B cell (primary cell): Measurements from ENCODE around the gene PER1. TPM values are rescaled to one million over a fixed set of nuclear protein-coding genes. Genes with fewer than 3 reads are reported as not detected.

Source experiments
- ATAC-seq: fragments of 200-7000 bp; cut with Tn5 transposase; one replicate; pipeline ENCODE4 v1.10.0; 2021; ENCODE audit warnings: low read depth, mild to moderate bottlenecking, moderate number of reproducible peaks, moderate library complexity
- CTCF ChIA-PET: fragments of 350-600 bp; sonication (Branson Sonifier 250); formaldehyde crosslinking; loops from one replicate; lab custom pipeline; 2021; ENCODE audit warnings: antibody characterized with exemption, inconsistent platforms; lab: Charles Lee
- POLR2A ChIA-PET: fragments of 350-600 bp; sonication (Branson Sonifier 250); formaldehyde crosslinking; loops from one replicate; lab custom pipeline; 2021; ENCODE audit warnings: antibody characterized with exemption; lab: Charles Lee
- DNase-seq: peaks from one replicate; pipeline ENCODE4 v3.0.0; 2013
- H2AFZ ChIP-seq: 2 replicates; pipeline ENCODE4 v1.6.1; 2012; ENCODE audit warnings: mild to moderate bottlenecking, low read depth, low read length; ENCODE audit not compliant: insufficient read depth, poor library complexity, severe bottlenecking
- H3K27ac ChIP-seq, 2 donors: 1 replicate in 1 of 2; 2 replicates in 1 of 2; pipeline ENCODE4 v1.5.1; 2012 to 2013; ENCODE audit warnings: low read length in 2 of 2, mild to moderate bottlenecking in 2 of 2, moderate library complexity in 1 of 2
- H3K27me3 ChIP-seq, 4 experiments: fragments of 200-600 bp in 1 of 4; sonication (generic) in 1 of 4; replicated peaks in 1 of 4; 1 replicate in 2 of 4; 2 replicates in 2 of 4; pipeline versions ENCODE4 v1.6.1 to v1.7.0; 2013 to 2016; ENCODE audit warnings: low read length in 3 of 4, mild to moderate bottlenecking in 2 of 4, mixed read lengths in 1 of 4, moderate library complexity in 1 of 4; ENCODE audit not compliant: insufficient read depth in 4 of 4, control insufficient read depth in 3 of 4; ENCODE audit errors: control extremely low read depth in 1 of 4
- H3K36me3 ChIP-seq, 2 experiments: replicated peaks in 1 of 2; 1 replicate in 1 of 2; 2 replicates in 1 of 2; pipeline versions ENCODE4 v1.6.1 to v1.7.1; 2013; ENCODE audit warnings: low read length in 1 of 2; ENCODE audit not compliant: insufficient read depth in 2 of 2, control insufficient read depth in 1 of 2; ENCODE audit errors: control extremely low read depth in 1 of 2, extremely low read depth in 1 of 2
- H3K4me1 ChIP-seq, 2 donors: fragments of 200-600 bp in 1 of 2; sonication (generic) in 1 of 2; 1 replicate in 1 of 2; 2 replicates in 1 of 2; pipeline versions ENCODE4 v1.5.1 to v1.6.1; 2013 to 2017; ENCODE audit warnings: low read length in 2 of 2; ENCODE audit not compliant: control insufficient read depth in 2 of 2, insufficient read depth in 2 of 2
- H3K4me2 ChIP-seq: replicated peaks from 2 replicates; pipeline ENCODE3; 2012; ENCODE audit warnings: mild to moderate bottlenecking, low read depth, low read length; ENCODE audit not compliant: poor library complexity, severe bottlenecking
- H3K4me3 ChIP-seq, 5 experiments: fragments of 200-600 bp in 1 of 5; sonication (generic) in 1 of 5; 1 replicate in 3 of 5; 2 replicates in 2 of 5; pipeline versions ENCODE4 v1.5.1 to v1.7.0; 2011 to 2016; ENCODE audit warnings: low read length in 4 of 5, mild to moderate bottlenecking in 4 of 5, low read depth in 2 of 5, control low read depth in 1 of 5, moderate library complexity in 1 of 5; ENCODE audit not compliant: insufficient read depth in 1 of 5; ENCODE audit errors: control extremely low read depth in 1 of 5, extremely low read depth in 1 of 5
- H3K79me2 ChIP-seq: fragments of 200-600 bp; sonication (generic); one replicate; pipeline ENCODE4 v1.6.0; 2016; ENCODE audit warnings: low read length; ENCODE audit not compliant: control insufficient read depth, insufficient read depth
- H3K9ac ChIP-seq: fragments of 200-600 bp; sonication (generic); 2 replicates; pipeline ENCODE4 v1.6.1; 2017; ENCODE audit warnings: mild to moderate bottlenecking, low read length, moderate library complexity
- H3K9me3 ChIP-seq, 3 donors: one replicate each; pipeline versions ENCODE4 v1.6.1 to v1.7.1; 2013; ENCODE audit warnings: low read length in 2 of 3; ENCODE audit not compliant: control insufficient read depth in 2 of 3, insufficient read depth in 1 of 3; ENCODE audit errors: control extremely low read depth in 1 of 3
- H4K20me1 ChIP-seq: 2 replicates; pipeline ENCODE4 v1.6.0; 2012; ENCODE audit warnings: mild to moderate bottlenecking, low read length; ENCODE audit not compliant: insufficient read depth, control insufficient read depth, poor library complexity, severe bottlenecking
- H3K27ac Mint-ChIP-seq: one replicate; pipeline ENCODE4 v1.8.0; 2021; ENCODE audit warnings: mixed read lengths
- H3K27me3 Mint-ChIP-seq: one replicate; pipeline ENCODE4 v1.8.0; 2021; ENCODE audit warnings: mixed read lengths
- H3K4me1 Mint-ChIP-seq: one replicate; pipeline ENCODE4 v1.8.0; 2021; ENCODE audit warnings: mixed read lengths
- H3K4me3 Mint-ChIP-seq: one replicate; pipeline ENCODE4 v1.8.0; 2021; ENCODE audit warnings: mixed read lengths
- H3K9me3 Mint-ChIP-seq: one replicate; pipeline ENCODE4 v1.8.0; 2022; ENCODE audit warnings: mixed read lengths; ENCODE audit not compliant: insufficient read depth
- CTCF ChIP-seq: fragments of 200-600 bp; IDR thresholded peaks from one replicate; pipeline ENCODE4 v1.8.0; 2022; ENCODE audit warnings: antibody characterized with exemption, mild to moderate bottlenecking
- EZH2 ChIP-seq: IDR thresholded peaks from 2 replicates; pipeline ENCODE4 v1.6.1; 2012; ENCODE audit warnings: borderline replicate concordance, low read depth, mild to moderate bottlenecking, moderate library complexity, low read length; ENCODE audit not compliant: insufficient read depth, poor library complexity, severe bottlenecking
- WGBS: methylation state at CpG from one replicate; pipeline ENCODE4 v1.1.5; 2013; ENCODE audit warnings: missing lambda C conversion rate; ENCODE audit not compliant: insufficient coverage; 5-methylcytosine and 5-hydroxymethylcytosine counted together
- intact Hi-C: fragments of 100-400 bp; cut with micrococcal nuclease; formaldehyde crosslinking; loops from one replicate; pipeline ENCODE4 v1.10.0; 2022
- polyA plus RNA-seq: library from polyadenylated mRNA; depleted of rRNA; stranded (reverse); fragments of >200 nt; gene quantifications from 2 replicates; pipeline ENCODE4 v1.2.3, GENCODE V29; 2012
- total RNA-seq, 2 donors: library from RNA; stranded (reverse); fragments of 120-200 nt in 1 of 2; gene quantifications; 1 replicate in 1 of 2; 2 replicates in 1 of 2; pipeline versions ENCODE4 v1.2.3 to v1.2.4, GENCODE V29; 2013 to 2022

The PER1 gene
- total and polyA plus RNA-seq, 2 donors (not counting 1 experiment from before 2014, with no cell fraction given): 120 to 176 TPM

GRCh38 chr17:8101721-8102120 is 50.5 kb downstream of the PER1 start:
- no peaks in the 10 kb centered on the region for H4K20me1 ChIP-seq
- H3K36me3 ChIP-seq: no peaks in the 10 kb centered on the region
- intact Hi-C loops: no loop called here
- H3K4me3 Mint-ChIP-seq: no peak overlapping the region
- H3K27ac ChIP-seq: no peak overlapping the region
- TF ChIP-seq EZH2: no peak
- TF ChIP-seq CTCF: no peak
- H3K9me3 ChIP-seq: no peaks in the 10 kb centered on the region
- no peaks in the 10 kb centered on the region for H3K4me1 Mint-ChIP-seq
- H3K4me3 ChIP-seq: no peak overlapping the region
- DNase-seq (no peak), ATAC-seq (no peak)
- no peaks in the 10 kb centered on the region for H3K79me2 ChIP-seq
- H3K4me1 ChIP-seq: no peaks in the 10 kb centered on the region
- H3K9me3 Mint-ChIP-seq: no peaks in the 10 kb centered on the region
- H3K27me3 ChIP-seq: no peaks in the 10 kb centered on the region
- H3K4me2 ChIP-seq: no peak overlapping the region
- H3K9ac ChIP-seq: no peak overlapping the region
- WGBS: 84% methylated on average over 5 of the region's 6 CpGs
- no peak overlapping the region for H3K27ac Mint-ChIP-seq
- H3K27me3 Mint-ChIP-seq: peaks cover 2% of the 10 kb centered on the region
- CTCF ChIA-PET: interaction anchor here (0.7 to 20.5 kb wide), 6 partner anchors 9 to 190 kb away, joined by 3 to 360 read pairs (median 6); no protein-coding TSS in a partner anchor
- POLR2A ChIA-PET: no interaction called here
- no peak overlapping the region for H2AFZ ChIP-seq

- intact Hi-C loops: no loop called here
- Mint-ChIP-seq H3K4me1 (no peaks in the 10 kb centered on the region), H3K4me3 (no peak overlapping the region), H3K27ac (no peak overlapping the region), H3K27me3 (peaks cover 7% of the 10 kb centered on the region), H3K9me3 (no peaks in the 10 kb centered on the region)
- ATAC-seq (no peak), DNase-seq (no peak)
- Histone ChIP-seq H3K27ac (no peak overlapping the region), H3K9me3 (no peaks in the 10 kb centered on the region), H3K4me1 (no peaks in the 10 kb centered on the region), H2AFZ (no peak overlapping the region), H4K20me1 (no peaks in the 10 kb centered on the region), H3K9ac (no peak overlapping the region), H3K36me3 (no peaks in the 10 kb centered on the region), H3K4me3 (no peak overlapping the region), H3K4me2 (no peak overlapping the region), H3K27me3 (no peaks in the 10 kb centered on the region), H3K79me2 (no peaks in the 10 kb centered on the region)
- no CpG with 5 or more reads among the region's 2 CpGs for WGBS
- POLR2A ChIA-PET: interaction anchor here (0.6 kb wide), 1 partner anchor 21 kb away, joined by 3 read pairs; no protein-coding TSS in a partner anchor
- CTCF ChIA-PET: interaction anchor here (0.9 to 20.5 kb wide), 5 partner anchors 8 to 42 kb away, joined by 3 to 360 read pairs (median 7); no protein-coding TSS in a partner anchor
- TF ChIP-seq EZH2: no peak
Observed at GRCh38 chr17:8100763-8101162, 51.4 kb downstream of the PER1 start.
